ENCODE results near the gene TSC22D1.

DNA sequence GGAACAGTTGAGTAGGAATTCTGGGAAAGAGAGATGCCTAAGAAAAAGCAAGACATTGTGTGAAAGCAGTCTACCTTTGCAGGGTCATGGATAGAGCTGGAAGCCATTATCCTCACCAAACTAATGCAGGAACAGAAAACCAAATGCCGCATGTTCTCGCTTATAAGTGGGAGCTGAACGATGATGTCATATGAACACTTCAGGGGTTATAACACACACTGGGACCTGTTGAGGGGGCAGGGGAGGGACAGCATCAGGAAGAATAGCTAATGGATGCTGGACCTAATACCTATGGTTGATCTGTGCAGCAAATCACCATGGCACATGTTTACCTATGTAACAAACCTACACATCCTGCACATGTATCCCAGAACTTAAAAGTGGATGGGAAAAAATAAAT, 69.9 kb downstream of the TSC22D1 start:
- TF ChIP-seq, protein P1, sequence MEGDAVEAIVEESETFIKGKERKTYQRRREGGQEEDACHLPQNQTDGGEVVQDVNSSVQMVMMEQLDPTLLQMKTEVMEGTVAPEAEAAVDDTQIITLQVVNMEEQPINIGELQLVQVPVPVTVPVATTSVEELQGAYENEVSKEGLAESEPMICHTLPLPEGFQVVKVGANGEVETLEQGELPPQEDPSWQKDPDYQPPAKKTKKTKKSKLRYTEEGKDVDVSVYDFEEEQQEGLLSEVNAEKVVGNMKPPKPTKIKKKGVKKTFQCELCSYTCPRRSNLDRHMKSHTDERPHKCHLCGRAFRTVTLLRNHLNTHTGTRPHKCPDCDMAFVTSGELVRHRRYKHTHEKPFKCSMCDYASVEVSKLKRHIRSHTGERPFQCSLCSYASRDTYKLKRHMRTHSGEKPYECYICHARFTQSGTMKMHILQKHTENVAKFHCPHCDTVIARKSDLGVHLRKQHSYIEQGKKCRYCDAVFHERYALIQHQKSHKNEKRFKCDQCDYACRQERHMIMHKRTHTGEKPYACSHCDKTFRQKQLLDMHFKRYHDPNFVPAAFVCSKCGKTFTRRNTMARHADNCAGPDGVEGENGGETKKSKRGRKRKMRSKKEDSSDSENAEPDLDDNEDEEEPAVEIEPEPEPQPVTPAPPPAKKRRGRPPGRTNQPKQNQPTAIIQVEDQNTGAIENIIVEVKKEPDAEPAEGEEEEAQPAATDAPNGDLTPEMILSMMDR (IDR thresholded peaks at IDR 0.05 in 4 of 5, conservative IDR thresholded peaks at IDR 0.05 in 1 of 5): no peak
- TF ChIP-seq POLR2A (IDR thresholded peaks at IDR 0.05): no peak

All from gastrocnemius medialis (tissue), 4 donors.